ENCODE measurements around the gene IL3RA.
"Not testable (repeated sequence)": the region's sequence is repeated elsewhere in the genome, so short reads cannot be mapped to it uniquely, and the experiment has no call there.

The IL3RA gene

GRCh38 chrX:1330605-1331004, 6.0 kb upstream of the IL3RA start:
- DNase-seq (ENCODE audit: low read depth): no peak

GRCh38 chrX:1332433-1332832, 4.2 kb upstream of the IL3RA start:
- DNase-seq (ENCODE audit: low read depth): not testable (repeated sequence)

GRCh38 chrX:1334854-1335253, 1.7 kb upstream of the IL3RA start:
- no peak for DNase-seq (ENCODE audit: low read depth)

- DNase-seq (ENCODE audit: low read depth): no peak
Observed at GRCh38 chrX:1336948-1337779, 579 bp downstream of the IL3RA start.

- DNase-seq (ENCODE audit: low read depth): no peak
Observed at GRCh38 chrX:1341545-1342184, 5.1 kb downstream of the IL3RA start.

- DNase-seq (ENCODE audit: low read depth): not testable (repeated sequence)
Observed at GRCh38 chrX:1349606-1350005, 13.0 kb downstream of the IL3RA start.

GRCh38 chrX:1351981-1352714, 15.6 kb downstream of the IL3RA start:
- no peak for DNase-seq (ENCODE audit: low read depth)

- DNase-seq (ENCODE audit: low read depth): no peak
Observed at GRCh38 chrX:1354036-1355019, 17.7 kb downstream of the IL3RA start.

GRCh38 chrX:1355131-1356046, 18.8 kb downstream of the IL3RA start:
- DNase-seq (ENCODE audit: low read depth): no peak

GRCh38 chrX:1357993-1358392, 21.4 kb downstream of the IL3RA start:
- DNase-seq (ENCODE audit: low read depth): no peak

- no peak for DNase-seq (ENCODE audit: low read depth)
Observed at GRCh38 chrX:1358793-1359476, 22.4 kb downstream of the IL3RA start.

- no peak for DNase-seq (ENCODE audit: low read depth)
Observed at GRCh38 chrX:1359477-1359873, 22.9 kb downstream of the IL3RA start.

- no peak for DNase-seq (ENCODE audit: low read depth)
Observed at GRCh38 chrX:1360171-1360570, 23.6 kb downstream of the IL3RA start.

GRCh38 chrX:1361275-1361674, 24.7 kb downstream of the IL3RA start:
- no peak for DNase-seq (ENCODE audit: low read depth)

GRCh38 chrX:1361910-1362309, 25.3 kb downstream of the IL3RA start:
- no peak for DNase-seq (ENCODE audit: low read depth)

GRCh38 chrX:1366363-1366762, 29.8 kb downstream of the IL3RA start:
- not testable (repeated sequence) for DNase-seq (ENCODE audit: low read depth)

- no peak for DNase-seq (ENCODE audit: low read depth)
Observed at GRCh38 chrX:1368385-1368698, 31.8 kb downstream of the IL3RA start.

- no peak for DNase-seq (ENCODE audit: low read depth)
Observed at GRCh38 chrX:1378306-1378759, 41.7 kb downstream of the IL3RA start.

- DNase-seq (ENCODE audit: low read depth): no peak
Observed at GRCh38 chrX:1380672-1381233, 44.2 kb downstream of the IL3RA start.

Measured in fibroblast of the conjunctiva (primary cell).